Stimulated activated CD8-positive, alpha-beta memory T cell treated with anti-CD3 and anti-CD28 coated beads, Interleukin-7, amount 100 ng/mL, for 48 hours (primary cell): ENCODE measurements around the gene FOXL3.

ENCODE experiments used
- DNase-seq, 2 donors: peaks; one replicate each; pipeline ENCODE4 v3.0.0-alpha.2; 2020; ENCODE audit warnings: low read depth in 1 of 2; ENCODE audit errors: extremely low read depth in 1 of 2

The FOXL3 gene

GRCh38 chr7:265998-266850, 23.7 kb upstream of the FOXL3 start:
- no peak for DNase-seq

GRCh38 chr7:266851-267840, 22.8 kb upstream of the FOXL3 start:
- DNase-seq = no peak

- no peak for DNase-seq
These were observed 21.0 kb upstream of the FOXL3 start for GRCh38 chr7:268991-269390.

- DNase-seq = no peak
These were observed 20.2 kb upstream of the FOXL3 start for GRCh38 chr7:269721-270120.

GRCh38 chr7:270351-270983, 19.5 kb upstream of the FOXL3 start:
- DNase-seq = no peak

- no peak for DNase-seq
These were observed 18.5 kb upstream of the FOXL3 start for GRCh38 chr7:271266-272107.

GRCh38 chr7:272108-272615, 17.8 kb upstream of the FOXL3 start:
- no peak for DNase-seq

- no peak for DNase-seq
These were observed 17.3 kb upstream of the FOXL3 start for GRCh38 chr7:272631-273030.

- DNase-seq = no peak
These were observed 16.6 kb upstream of the FOXL3 start for GRCh38 chr7:273327-273726.

- DNase-seq = no peak
These were observed 15.7 kb upstream of the FOXL3 start for GRCh38 chr7:274266-274665.

- DNase-seq = no peak
These were observed 13.6 kb upstream of the FOXL3 start for GRCh38 chr7:276230-276835.

GRCh38 chr7:277228-277627, 12.7 kb upstream of the FOXL3 start:
- DNase-seq = no peak

GRCh38 chr7:278081-278480, 11.9 kb upstream of the FOXL3 start:
- DNase-seq = no peak

GRCh38 chr7:279821-280220, 10.1 kb upstream of the FOXL3 start:
- DNase-seq = no peak

GRCh38 chr7:280461-280860, 9.5 kb upstream of the FOXL3 start:
- DNase-seq = no peak

- DNase-seq = no peak
These were observed 8.3 kb upstream of the FOXL3 start for GRCh38 chr7:281637-282036.

- no peak for DNase-seq
These were observed 7.3 kb upstream of the FOXL3 start for GRCh38 chr7:282621-283020.

- DNase-seq = no peak
These were observed 4.9 kb upstream of the FOXL3 start for GRCh38 chr7:284762-285722.

- DNase-seq = no peak
These were observed 4.2 kb upstream of the FOXL3 start for GRCh38 chr7:285731-286130.
